ENCODE data around the gene IFI35. TPM values are rescaled to one million over a fixed set of nuclear protein-coding genes. Genes with fewer than 3 reads are reported as not detected.

IFI35 gene
- total RNA-seq, 3 donors from 2014 or later = 16.2 to 42.3 (median 31.0) TPM

GRCh38 chr17:43013296-43013695 is 6.7 kb downstream of the IFI35 start:
- intact Hi-C loops (cut with DNase I; ENCODE audit: low total_unique reads) = loop anchor here (10.0 kb wide), 1 partner anchor 332 kb away; no protein-coding TSS in a partner anchor
- peak overlapping the region in 1 of 2 donors; percentile 86 for H3K27ac ChIP-seq
- H3K9me3 ChIP-seq = no peaks in the 10 kb centered on the region
- no peaks in the 10 kb centered on the region for H3K27me3 ChIP-seq
- H3K4me3 ChIP-seq = no peak overlapping the region
- H3K36me3 ChIP-seq = peaks cover 5% of the 10 kb centered on the region
- DNase-seq (ENCODE audit: low spot score in 2 of 2) = no peak
- H3K4me1 ChIP-seq = no peaks in the 10 kb centered on the region
- TF ChIP-seq, protein P1, sequence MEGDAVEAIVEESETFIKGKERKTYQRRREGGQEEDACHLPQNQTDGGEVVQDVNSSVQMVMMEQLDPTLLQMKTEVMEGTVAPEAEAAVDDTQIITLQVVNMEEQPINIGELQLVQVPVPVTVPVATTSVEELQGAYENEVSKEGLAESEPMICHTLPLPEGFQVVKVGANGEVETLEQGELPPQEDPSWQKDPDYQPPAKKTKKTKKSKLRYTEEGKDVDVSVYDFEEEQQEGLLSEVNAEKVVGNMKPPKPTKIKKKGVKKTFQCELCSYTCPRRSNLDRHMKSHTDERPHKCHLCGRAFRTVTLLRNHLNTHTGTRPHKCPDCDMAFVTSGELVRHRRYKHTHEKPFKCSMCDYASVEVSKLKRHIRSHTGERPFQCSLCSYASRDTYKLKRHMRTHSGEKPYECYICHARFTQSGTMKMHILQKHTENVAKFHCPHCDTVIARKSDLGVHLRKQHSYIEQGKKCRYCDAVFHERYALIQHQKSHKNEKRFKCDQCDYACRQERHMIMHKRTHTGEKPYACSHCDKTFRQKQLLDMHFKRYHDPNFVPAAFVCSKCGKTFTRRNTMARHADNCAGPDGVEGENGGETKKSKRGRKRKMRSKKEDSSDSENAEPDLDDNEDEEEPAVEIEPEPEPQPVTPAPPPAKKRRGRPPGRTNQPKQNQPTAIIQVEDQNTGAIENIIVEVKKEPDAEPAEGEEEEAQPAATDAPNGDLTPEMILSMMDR (IDR thresholded peaks at IDR 0.05) = no peak
- TF ChIP-seq POLR2AphosphoS5 (IDR thresholded peaks at IDR 0.05) = no peak

- intact Hi-C loops (cut with DNase I; ENCODE audit: low total_unique reads) = loop anchor here (10.0 kb wide), 1 partner anchor 331 kb away; no protein-coding TSS in a partner anchor
- no peak overlapping the region for H3K4me3 ChIP-seq
- no peaks in the 10 kb centered on the region for H3K4me1 ChIP-seq
- H3K27ac ChIP-seq = peak overlapping the region; percentile 12 to 86
- H3K27me3 ChIP-seq = no peaks in the 10 kb centered on the region
- no peaks in the 10 kb centered on the region for H3K9me3 ChIP-seq
- no peak for DNase-seq (ENCODE audit: low spot score in 2 of 2)
- TF ChIP-seq POLR2A (IDR thresholded peaks at IDR 0.05) = no peak
- no peak for TF ChIP-seq POLR2AphosphoS5 (IDR thresholded peaks at IDR 0.05)
- TF ChIP-seq, protein P1 (IDR thresholded peaks at IDR 0.05) = no peak
- peaks cover 5% of the 10 kb centered on the region for H3K36me3 ChIP-seq
These were observed 7.5 kb downstream of the IFI35 start for GRCh38 chr17:43014020-43014648.

- Histone ChIP-seq H3K4me3 (no peak overlapping the region), H3K4me1 (no peaks in the 10 kb centered on the region), H3K36me3 (peaks cover 5% of the 10 kb centered on the region)
These were observed 8.3 kb downstream of the IFI35 start for GRCh38 chr17:43014649-43015542.

DNA sequence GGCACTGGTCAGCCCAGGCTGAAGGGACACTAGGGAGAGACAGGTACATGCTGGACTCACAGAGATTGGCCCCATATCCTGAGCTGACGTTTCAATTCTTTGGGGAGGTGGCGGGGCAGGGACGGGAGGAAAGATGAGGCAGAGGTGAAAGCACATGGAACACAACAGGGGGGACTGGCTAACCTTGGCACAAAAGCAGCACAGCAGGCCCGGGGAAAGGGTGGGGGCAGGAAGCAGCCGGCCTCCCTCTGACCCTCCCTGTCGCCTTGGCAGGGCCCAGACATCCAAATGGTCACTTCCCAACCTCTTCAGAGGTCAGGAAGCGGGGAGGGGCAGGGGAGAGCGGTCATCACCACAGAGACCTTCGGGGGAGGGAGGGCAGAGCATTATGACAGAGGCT is 9.0 kb downstream of the IFI35 start:
- intact Hi-C loops (cut with DNase I; ENCODE audit: low total_unique reads) = loop anchor here (10.0 kb wide), 1 partner anchor 329 kb away; no protein-coding TSS in a partner anchor
- Histone ChIP-seq H3K27ac (peak overlapping the region; percentile 12 to 86), H3K36me3 (peaks cover 5% of the 10 kb centered on the region), H3K4me1 (no peaks in the 10 kb centered on the region), H3K4me3 (no peak overlapping the region), H3K27me3 (no peaks in the 10 kb centered on the region), H3K9me3 (no peaks in the 10 kb centered on the region)
- DNase-seq (ENCODE audit: low spot score in 2 of 2) = no peak
- TF ChIP-seq POLR2AphosphoS5 (IDR thresholded peaks at IDR 0.05) (peak in 2 of 3 donors; percentile 35 to 68), POLR2A (IDR thresholded peaks at IDR 0.05) (no peak)
- TF ChIP-seq, protein P1 (IDR thresholded peaks at IDR 0.05) = no peak

More at GRCh38 chr17:43014649-43015542, 8.3 kb downstream of the IFI35 start:
- no peak for DNase-seq (ENCODE audit: low spot score in 2 of 2)
- intact Hi-C loops (cut with DNase I; ENCODE audit: low total_unique reads) = loop anchor here (10.0 kb wide), 1 partner anchor 330 kb away; no protein-coding TSS in a partner anchor
- Histone ChIP-seq H3K27me3 (no peaks in the 10 kb centered on the region), H3K9me3 (no peaks in the 10 kb centered on the region), H3K27ac (peak overlapping the region; percentile 12 to 86)
- TF ChIP-seq POLR2A (IDR thresholded peaks at IDR 0.05) (no peak), POLR2AphosphoS5 (IDR thresholded peaks at IDR 0.05) (no peak)
- TF ChIP-seq, protein P1 (IDR thresholded peaks at IDR 0.05) = no peak
